GM12878 (cell line): Measurements from ENCODE around the gene SHMT2.

Experiments used
- BACH1 ChIP-seq: fragments of 450-650 bp; IDR thresholded peaks from 2 replicates; pipeline ENCODE4 v1.6.1; 2017; ENCODE audit warnings: mild to moderate bottlenecking, borderline replicate concordance
- BRCA1 ChIP-seq: IDR thresholded peaks from 2 replicates; pipeline ENCODE4 v1.6.1; 2011; ENCODE audit warnings: low read depth, low read length, improper control_type of control experiment
- CTCF ChIP-seq, 3 experiments: IDR thresholded peaks in 2 of 3; conservative IDR thresholded peaks in 1 of 3; 2 replicates each; pipeline ENCODE4 v1.5.1; 2011; ENCODE audit warnings: low read depth in 3 of 3, low read length in 3 of 3, mild to moderate bottlenecking in 3 of 3, control low read depth in 2 of 3, moderate library complexity in 2 of 3, inconsistent platforms in 1 of 3, mixed read lengths in 1 of 3; ENCODE audit not compliant: control insufficient read depth in 2 of 3, insufficient read depth in 1 of 3; ENCODE audit errors: extremely low read depth in 1 of 3
- EZH2 ChIP-seq: IDR thresholded peaks from 2 replicates; pipeline ENCODE4 v1.6.1; 2012; ENCODE audit warnings: low read depth, mild to moderate bottlenecking, control low read depth, inconsistent platforms, low read length, borderline replicate concordance; ENCODE audit not compliant: control insufficient read depth
- MYC ChIP-seq: IDR thresholded peaks from 2 replicates; pipeline ENCODE4 v1.6.1; 2011; ENCODE audit warnings: mild to moderate bottlenecking, low read length, moderate library complexity, inconsistent platforms; ENCODE audit not compliant: insufficient read depth, insufficient replicate concordance, insufficient read length, severe bottlenecking
- POLR2AphosphoS5 ChIP-seq: IDR thresholded peaks from 2 replicates; pipeline ENCODE4 v1.6.1; 2011; ENCODE audit warnings: mild to moderate bottlenecking, low read length, inconsistent platforms
- TAF1 ChIP-seq: IDR thresholded peaks from 2 replicates; pipeline ENCODE4 v1.6.1; 2011; ENCODE audit warnings: mild to moderate bottlenecking, low read depth, low read length, borderline replicate concordance
- TF ChIP-seq, protein P1 (sequence below): IDR thresholded peaks from 2 replicates; pipeline ENCODE4 v1.6.1; 2012; ENCODE audit warnings: mild to moderate bottlenecking, low read depth, low read length

GRCh38 chr12:57239587-57240065 is 10.1 kb downstream of the SHMT2 start:
- TF ChIP-seq TAF1 (no peak), POLR2AphosphoS5 (no peak), CTCF (IDR thresholded peaks at IDR 0.05 in 2 of 3, conservative IDR thresholded peaks at IDR 0.05 in 1 of 3; ENCODE audit: control insufficient read depth in 2 of 3, extremely low read depth in 1 of 3, insufficient read depth in 1 of 3, low read depth in 3 of 3, low read length in 3 of 3) (no peak), MYC (no peak), BRCA1 (no peak), EZH2 (no peak), BACH1 (no peak)
- TF ChIP-seq, protein P1, sequence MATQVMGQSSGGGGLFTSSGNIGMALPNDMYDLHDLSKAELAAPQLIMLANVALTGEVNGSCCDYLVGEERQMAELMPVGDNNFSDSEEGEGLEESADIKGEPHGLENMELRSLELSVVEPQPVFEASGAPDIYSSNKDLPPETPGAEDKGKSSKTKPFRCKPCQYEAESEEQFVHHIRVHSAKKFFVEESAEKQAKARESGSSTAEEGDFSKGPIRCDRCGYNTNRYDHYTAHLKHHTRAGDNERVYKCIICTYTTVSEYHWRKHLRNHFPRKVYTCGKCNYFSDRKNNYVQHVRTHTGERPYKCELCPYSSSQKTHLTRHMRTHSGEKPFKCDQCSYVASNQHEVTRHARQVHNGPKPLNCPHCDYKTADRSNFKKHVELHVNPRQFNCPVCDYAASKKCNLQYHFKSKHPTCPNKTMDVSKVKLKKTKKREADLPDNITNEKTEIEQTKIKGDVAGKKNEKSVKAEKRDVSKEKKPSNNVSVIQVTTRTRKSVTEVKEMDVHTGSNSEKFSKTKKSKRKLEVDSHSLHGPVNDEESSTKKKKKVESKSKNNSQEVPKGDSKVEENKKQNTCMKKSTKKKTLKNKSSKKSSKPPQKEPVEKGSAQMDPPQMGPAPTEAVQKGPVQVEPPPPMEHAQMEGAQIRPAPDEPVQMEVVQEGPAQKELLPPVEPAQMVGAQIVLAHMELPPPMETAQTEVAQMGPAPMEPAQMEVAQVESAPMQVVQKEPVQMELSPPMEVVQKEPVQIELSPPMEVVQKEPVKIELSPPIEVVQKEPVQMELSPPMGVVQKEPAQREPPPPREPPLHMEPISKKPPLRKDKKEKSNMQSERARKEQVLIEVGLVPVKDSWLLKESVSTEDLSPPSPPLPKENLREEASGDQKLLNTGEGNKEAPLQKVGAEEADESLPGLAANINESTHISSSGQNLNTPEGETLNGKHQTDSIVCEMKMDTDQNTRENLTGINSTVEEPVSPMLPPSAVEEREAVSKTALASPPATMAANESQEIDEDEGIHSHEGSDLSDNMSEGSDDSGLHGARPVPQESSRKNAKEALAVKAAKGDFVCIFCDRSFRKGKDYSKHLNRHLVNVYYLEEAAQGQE, result no peak
